Parathyroid adenoma (tissue), 2 donors: ENCODE measurements around the gene LSM14A.

Source experiments
- H2AFZ ChIP-seq: fragments of 300-600 bp; sonication (generic); one replicate; pipeline ENCODE4 v1.7.0; 2017; ENCODE audit warnings: antibody characterized with exemption, mild to moderate bottlenecking
- H3K27ac ChIP-seq: fragments of 300-600 bp; sonication (generic); one replicate; pipeline ENCODE4 v1.7.0; 2017
- H3K27me3 ChIP-seq: fragments of 300-600 bp; sonication (generic); one replicate; pipeline ENCODE4 v1.7.0; 2017; ENCODE audit warnings: low read length; ENCODE audit not compliant: control insufficient read depth, insufficient read depth
- H3K36me3 ChIP-seq: fragments of 300-600 bp; sonication (generic); one replicate; pipeline ENCODE4 v1.7.0; 2017; ENCODE audit warnings: low read length; ENCODE audit not compliant: control insufficient read depth, insufficient read depth
- H3K4me1 ChIP-seq: fragments of 300-600 bp; sonication (generic); one replicate; pipeline ENCODE4 v1.7.0; 2017; ENCODE audit warnings: control low read depth
- H3K4me2 ChIP-seq: fragments of 300-600 bp; sonication (generic); one replicate; pipeline ENCODE4 v1.7.0; 2017; ENCODE audit warnings: low read length
- H3K4me3 ChIP-seq: fragments of 300-600 bp; sonication (generic); one replicate; pipeline ENCODE4 v1.7.0; 2017; ENCODE audit warnings: low read depth, low read length
- H3K79me2 ChIP-seq: fragments of 300-600 bp; sonication (generic); one replicate; pipeline ENCODE4 v1.7.0; 2017; ENCODE audit warnings: control low read depth
- H3K9ac ChIP-seq: fragments of 300-600 bp; sonication (generic); one replicate; pipeline ENCODE4 v1.7.0; 2017; ENCODE audit warnings: mild to moderate bottlenecking
- H3K9me3 ChIP-seq: fragments of 300-600 bp; sonication (generic); one replicate; pipeline ENCODE4 v1.7.0; 2017; ENCODE audit warnings: low read length; ENCODE audit not compliant: control insufficient read depth
- TF ChIP-seq, protein P1 (sequence below): fragments of 300-600 bp; sonication (generic); IDR thresholded peaks from one replicate; pipeline ENCODE4 v1.7.0; 2017; ENCODE audit warnings: antibody characterized with exemption, mild to moderate bottlenecking
- donor health status: primary hyperparathyroidism.

The LSM14A gene

GRCh38 chr19:34232566-34233481, 60.5 kb downstream of the LSM14A start:
- H3K27ac ChIP-seq: no peak overlapping the region
- no peaks in the 10 kb centered on the region for H3K36me3 ChIP-seq
- no peaks in the 10 kb centered on the region for H3K79me2 ChIP-seq
- no peak overlapping the region for H3K9ac ChIP-seq
- H3K27me3 ChIP-seq: no peaks in the 10 kb centered on the region
- no peak overlapping the region for H3K4me3 ChIP-seq
- H2AFZ ChIP-seq: no peak overlapping the region
- H3K4me1 ChIP-seq: no peaks in the 10 kb centered on the region
- TF ChIP-seq, protein P1, sequence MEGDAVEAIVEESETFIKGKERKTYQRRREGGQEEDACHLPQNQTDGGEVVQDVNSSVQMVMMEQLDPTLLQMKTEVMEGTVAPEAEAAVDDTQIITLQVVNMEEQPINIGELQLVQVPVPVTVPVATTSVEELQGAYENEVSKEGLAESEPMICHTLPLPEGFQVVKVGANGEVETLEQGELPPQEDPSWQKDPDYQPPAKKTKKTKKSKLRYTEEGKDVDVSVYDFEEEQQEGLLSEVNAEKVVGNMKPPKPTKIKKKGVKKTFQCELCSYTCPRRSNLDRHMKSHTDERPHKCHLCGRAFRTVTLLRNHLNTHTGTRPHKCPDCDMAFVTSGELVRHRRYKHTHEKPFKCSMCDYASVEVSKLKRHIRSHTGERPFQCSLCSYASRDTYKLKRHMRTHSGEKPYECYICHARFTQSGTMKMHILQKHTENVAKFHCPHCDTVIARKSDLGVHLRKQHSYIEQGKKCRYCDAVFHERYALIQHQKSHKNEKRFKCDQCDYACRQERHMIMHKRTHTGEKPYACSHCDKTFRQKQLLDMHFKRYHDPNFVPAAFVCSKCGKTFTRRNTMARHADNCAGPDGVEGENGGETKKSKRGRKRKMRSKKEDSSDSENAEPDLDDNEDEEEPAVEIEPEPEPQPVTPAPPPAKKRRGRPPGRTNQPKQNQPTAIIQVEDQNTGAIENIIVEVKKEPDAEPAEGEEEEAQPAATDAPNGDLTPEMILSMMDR: no peak
- no peak overlapping the region for H3K4me2 ChIP-seq
- no peaks in the 10 kb centered on the region for H3K9me3 ChIP-seq

- no peaks in the 10 kb centered on the region for H3K4me1 ChIP-seq
- no peaks in the 10 kb centered on the region for H3K36me3 ChIP-seq
- no peaks in the 10 kb centered on the region for H3K79me2 ChIP-seq
- TF ChIP-seq, protein P1: no peak
- no peak overlapping the region for H3K4me3 ChIP-seq
- H3K27me3 ChIP-seq: no peaks in the 10 kb centered on the region
- no peak overlapping the region for H3K4me2 ChIP-seq
- no peak overlapping the region for H3K27ac ChIP-seq
- H3K9ac ChIP-seq: no peak overlapping the region
- no peak overlapping the region for H2AFZ ChIP-seq
- H3K9me3 ChIP-seq: no peaks in the 10 kb centered on the region
These were observed 63.2 kb downstream of the LSM14A start for GRCh38 chr19:34235425-34235940.

- H3K4me1 ChIP-seq: no peaks in the 10 kb centered on the region
- H3K79me2 ChIP-seq: no peaks in the 10 kb centered on the region
- no peaks in the 10 kb centered on the region for H3K36me3 ChIP-seq
- no peak overlapping the region for H3K9ac ChIP-seq
- H3K9me3 ChIP-seq: no peaks in the 10 kb centered on the region
- H3K27me3 ChIP-seq: no peaks in the 10 kb centered on the region
- TF ChIP-seq, protein P1: no peak
- no peak overlapping the region for H3K4me2 ChIP-seq
- H3K4me3 ChIP-seq: no peak overlapping the region
- H2AFZ ChIP-seq: no peak overlapping the region
- H3K27ac ChIP-seq: no peak overlapping the region
These were observed 64.0 kb downstream of the LSM14A start for GRCh38 chr19:34236035-34236987.

GRCh38 chr19:34237283-34237682, 65.0 kb downstream of the LSM14A start:
- H3K9me3 ChIP-seq: no peaks in the 10 kb centered on the region
- H3K9ac ChIP-seq: no peak overlapping the region
- no peak overlapping the region for H3K4me2 ChIP-seq
- TF ChIP-seq, protein P1: no peak
- H3K4me3 ChIP-seq: no peak overlapping the region
- no peaks in the 10 kb centered on the region for H3K4me1 ChIP-seq
- H3K36me3 ChIP-seq: no peaks in the 10 kb centered on the region
- H3K27me3 ChIP-seq: no peaks in the 10 kb centered on the region
- H3K27ac ChIP-seq: no peak overlapping the region
- no peaks in the 10 kb centered on the region for H3K79me2 ChIP-seq
- no peak overlapping the region for H2AFZ ChIP-seq
